C4-2B (cell line): ENCODE measurements around the gene DUOX2.

Experiments used
- CTCF ChIP-seq: fragments of 450-650 bp; conservative IDR thresholded peaks from 2 replicates; pipeline ENCODE4 v1.5.1; 2017; ENCODE audit warnings: mild to moderate bottlenecking
- ZFX ChIP-seq: fragments of 450-650 bp; IDR thresholded peaks from 2 replicates; pipeline ENCODE4 v1.6.1; 2017

DNA sequence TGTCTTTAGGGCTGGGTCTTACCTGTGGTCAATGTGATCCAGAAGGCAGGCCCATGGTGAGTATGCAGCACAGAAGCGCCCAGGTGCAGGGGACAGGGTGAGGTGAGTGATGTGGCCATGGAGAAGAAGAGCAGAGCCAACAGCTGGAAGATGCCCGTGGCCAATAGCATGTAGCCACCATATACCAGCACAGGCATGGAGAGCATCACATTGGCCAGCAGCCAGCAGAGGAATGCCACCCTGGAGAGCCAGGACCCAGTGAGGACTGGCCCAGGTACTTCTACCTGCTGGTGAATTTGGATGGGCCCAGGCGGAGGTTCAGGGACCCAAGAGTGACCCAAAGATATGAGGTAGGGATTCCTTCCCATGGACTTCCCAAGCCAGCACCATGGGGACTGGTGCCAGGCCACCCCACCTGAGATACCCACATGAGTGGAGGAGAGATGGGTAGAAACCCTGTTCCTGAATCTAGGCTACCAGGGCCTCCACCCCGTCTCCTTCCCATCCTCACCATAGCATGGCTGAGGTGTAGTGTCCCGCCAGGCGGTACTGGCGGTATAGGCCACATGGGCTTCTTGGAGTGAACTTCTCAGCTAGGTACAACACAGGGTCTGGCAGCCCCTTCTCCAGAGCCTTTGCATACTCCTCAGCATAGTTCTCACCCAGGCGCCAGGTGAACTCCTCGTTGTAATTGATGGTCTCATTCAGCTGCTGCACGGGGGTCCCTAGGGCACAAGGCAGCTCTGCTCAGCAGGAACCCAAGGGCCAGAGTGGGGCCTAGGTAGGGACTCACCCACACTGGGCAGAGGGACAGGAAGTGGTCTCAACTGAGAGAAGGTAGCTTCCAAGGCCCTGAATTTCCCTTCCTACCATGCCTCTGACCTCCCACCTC lies 6.4 kb upstream of the DUOX2 start:
- TF ChIP-seq CTCF: no peak
- no peak for TF ChIP-seq ZFX
